NCI-H2171 (cell line): ENCODE data around the gene ANKRD50.

ENCODE experiments used
- DNase-seq: peaks from one replicate; lab custom pipeline; 2025; lab: John Stamatoyannopoulos, UW

ANKRD50 gene

GRCh38 chr4:124708517-124709300 lies 3.8 kb downstream of the ANKRD50 start:
- DNase-seq: no peak

- DNase-seq: no peak
These were observed 7.1 kb downstream of the ANKRD50 start for GRCh38 chr4:124705393-124705792.

- no peak for DNase-seq
These were observed 9.4 kb downstream of the ANKRD50 start for GRCh38 chr4:124703154-124703553.

- DNase-seq: no peak
These were observed 15.1 kb downstream of the ANKRD50 start for GRCh38 chr4:124697441-124697840.

GRCh38 chr4:124696182-124696581 lies 16.4 kb downstream of the ANKRD50 start:
- DNase-seq: no peak

GRCh38 chr4:124694946-124695598 lies 17.5 kb downstream of the ANKRD50 start:
- no peak for DNase-seq

- DNase-seq: no peak
These were observed 18.2 kb downstream of the ANKRD50 start for GRCh38 chr4:124694306-124694705.

- DNase-seq: no peak
These were observed 20.7 kb downstream of the ANKRD50 start for GRCh38 chr4:124691801-124692200.

GRCh38 chr4:124686279-124686678 lies 26.3 kb downstream of the ANKRD50 start:
- no peak for DNase-seq

GRCh38 chr4:124685851-124686250 lies 26.7 kb downstream of the ANKRD50 start:
- DNase-seq: no peak

- no peak for DNase-seq
These were observed 28.2 kb downstream of the ANKRD50 start for GRCh38 chr4:124684301-124684700.

GRCh38 chr4:124682384-124682783 lies 30.1 kb downstream of the ANKRD50 start:
- DNase-seq: no peak

- DNase-seq: no peak
These were observed 46.0 kb downstream of the ANKRD50 start for GRCh38 chr4:124666496-124666895.

- no peak for DNase-seq
These were observed 53.7 kb downstream of the ANKRD50 start for GRCh38 chr4:124658795-124659194.

GRCh38 chr4:124650614-124651013 lies 61.9 kb downstream of the ANKRD50 start:
- no peak for DNase-seq

GRCh38 chr4:124647599-124647998 lies 64.9 kb downstream of the ANKRD50 start:
- no peak for DNase-seq

GRCh38 chr4:124644621-124645020 lies 67.9 kb downstream of the ANKRD50 start:
- DNase-seq: no peak

- no peak for DNase-seq
These were observed 69.7 kb downstream of the ANKRD50 start for GRCh38 chr4:124642846-124643245.

GRCh38 chr4:124641715-124642381 lies 70.7 kb downstream of the ANKRD50 start:
- DNase-seq: peak; percentile 5

GRCh38 chr4:124640022-124640730 lies 72.4 kb downstream of the ANKRD50 start:
- DNase-seq: no peak

GRCh38 chr4:124637321-124637720 lies 75.2 kb downstream of the ANKRD50 start:
- DNase-seq: no peak

- peak; percentile 0 for DNase-seq
These were observed 75.7 kb downstream of the ANKRD50 start for GRCh38 chr4:124636788-124637187.
